NCI-H2171 (cell line): ENCODE results near the gene CSNK1D.
A peak's percentile ranks its signal among the peaks of the same experiment; 100 is the strongest.

Source experiments
- DNase-seq: peaks from one replicate; lab custom pipeline; 2025; lab: John Stamatoyannopoulos, UW

Gene CSNK1D

DNA sequence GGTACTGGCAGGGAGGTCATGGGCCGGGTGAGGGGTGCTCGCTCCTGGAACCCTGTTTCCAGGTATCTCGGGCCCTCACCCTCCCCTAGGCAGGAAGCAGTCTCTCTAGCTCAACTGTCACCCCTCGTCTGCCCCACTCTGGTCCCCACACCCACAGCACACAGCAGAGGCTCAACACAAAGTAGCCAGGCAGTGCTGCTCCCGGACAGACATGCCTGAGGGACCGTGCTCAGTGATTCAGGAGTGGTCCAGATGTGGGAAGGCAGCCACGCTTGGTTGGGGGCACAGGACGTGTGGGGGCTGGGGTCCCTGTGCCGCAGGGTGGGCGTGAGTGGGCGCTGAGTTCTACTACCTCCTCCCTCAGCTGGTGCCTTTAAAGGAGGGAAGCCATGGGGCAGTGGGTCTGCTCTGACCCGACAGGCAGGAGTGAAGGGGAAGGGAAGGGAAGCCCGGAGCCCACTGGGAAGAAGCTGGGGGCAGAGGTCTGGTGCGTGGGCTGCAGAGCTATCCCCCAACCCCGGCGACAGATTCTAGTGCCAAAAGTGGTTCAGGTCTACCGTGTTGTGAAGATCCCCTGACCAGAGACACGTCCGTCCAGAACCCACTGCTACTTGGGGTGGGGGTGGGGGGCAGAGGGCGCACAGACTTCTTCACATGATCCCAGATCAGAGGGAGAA is 32.9 kb downstream of the CSNK1D start:
- DNase-seq, result no peak

DNA sequence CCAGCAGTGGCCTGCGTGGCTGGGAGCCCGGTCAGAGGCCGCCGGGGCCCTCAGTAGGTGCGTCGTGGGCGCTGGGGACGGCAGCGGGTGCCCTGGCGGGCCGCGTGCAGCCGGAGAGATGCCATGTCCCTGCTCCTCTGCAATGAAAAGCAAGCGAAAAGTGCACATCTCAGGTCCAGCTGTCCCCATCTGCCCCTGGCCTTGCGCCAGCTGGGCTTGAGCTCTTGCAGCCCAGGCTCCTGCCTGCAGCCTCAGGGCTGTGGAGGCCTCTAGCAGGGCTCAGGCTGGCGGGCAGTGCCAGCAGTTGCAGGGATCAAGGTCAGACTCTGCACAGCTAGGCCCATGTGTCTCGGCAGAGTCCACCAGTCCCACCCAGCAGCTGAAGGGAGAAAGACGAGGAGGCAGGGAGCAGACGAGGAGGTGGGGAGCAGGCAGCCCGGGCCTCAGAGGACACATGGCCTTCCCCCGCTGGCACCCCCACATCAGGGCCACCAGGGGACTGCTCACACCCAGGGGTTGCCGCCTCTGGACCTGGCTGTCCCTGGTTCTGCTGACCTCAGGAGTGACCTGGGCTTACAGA is 33.5 kb downstream of the CSNK1D start:
- DNase-seq, result no peak

- DNase-seq, result no peak
Observed at GRCh38 chr17:82239401-82239925, 34.0 kb downstream of the CSNK1D start.

DNA sequence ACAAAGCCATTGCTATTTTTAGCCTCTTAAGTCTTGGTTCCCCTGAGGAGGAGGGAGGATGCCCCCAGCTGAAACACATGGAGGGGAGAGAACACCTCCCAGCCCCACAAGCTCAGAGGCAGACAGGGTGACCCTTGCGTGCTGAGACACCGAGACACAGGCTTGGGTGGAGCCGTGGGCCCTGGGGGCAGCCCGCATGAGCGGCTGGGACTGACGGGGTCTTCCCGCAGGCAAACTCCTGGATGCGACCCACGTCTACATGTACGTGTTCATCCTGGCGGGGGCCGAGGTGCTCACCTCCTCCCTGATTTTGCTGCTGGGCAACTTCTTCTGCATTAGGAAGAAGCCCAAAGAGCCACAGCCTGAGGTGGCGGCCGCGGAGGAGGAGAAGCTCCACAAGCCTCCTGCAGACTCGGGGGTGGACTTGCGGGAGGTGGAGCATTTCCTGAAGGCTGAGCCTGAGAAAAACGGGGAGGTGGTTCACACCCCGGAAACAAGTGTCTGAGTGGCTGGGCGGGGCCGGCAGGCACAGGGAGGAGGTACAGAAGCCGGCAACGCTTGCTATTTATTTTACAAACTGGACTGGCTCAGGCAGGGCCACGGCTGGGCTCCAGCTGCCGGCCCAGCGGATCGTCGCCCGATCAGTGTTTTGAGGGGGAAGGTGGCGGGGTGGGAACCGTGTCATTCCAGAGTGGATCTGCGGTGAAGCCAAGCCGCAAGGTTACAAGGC is 34.9 kb downstream of the CSNK1D start:
- DNase-seq, result no peak

DNA sequence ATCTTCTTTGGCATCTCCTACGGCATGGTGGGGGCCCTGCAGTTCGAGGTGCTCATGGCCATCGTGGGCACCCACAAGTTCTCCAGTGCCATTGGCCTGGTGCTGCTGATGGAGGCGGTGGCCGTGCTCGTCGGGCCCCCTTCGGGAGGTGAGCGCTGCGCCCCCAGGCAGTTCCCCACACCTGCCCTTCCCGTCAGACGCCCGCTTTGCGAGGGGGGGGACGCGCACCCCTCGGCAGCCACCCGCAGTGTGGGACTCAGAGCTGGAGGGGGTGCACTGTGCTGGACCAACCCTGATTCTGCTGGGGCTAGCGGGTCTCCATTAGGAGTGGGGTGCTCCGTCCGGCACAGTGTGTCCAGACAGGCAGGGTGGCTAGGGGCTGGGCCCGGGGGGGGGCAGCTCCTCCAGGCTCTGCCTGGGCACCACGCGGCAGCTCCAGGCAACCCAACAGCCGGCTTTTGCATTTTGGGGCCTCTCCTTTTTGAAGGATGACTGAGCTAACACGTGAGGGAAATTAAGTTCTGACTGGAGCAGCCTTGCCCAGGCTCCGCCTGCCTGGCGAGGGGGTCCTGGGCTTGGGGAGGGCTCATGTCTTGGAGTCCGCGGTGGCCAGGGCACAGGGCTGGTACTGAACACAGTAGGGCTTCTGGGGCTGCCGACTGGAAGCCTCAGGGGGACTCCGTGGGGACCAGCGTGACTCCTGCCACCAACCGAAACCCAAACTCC is 35.6 kb downstream of the CSNK1D start:
- DNase-seq, result no peak

DNA sequence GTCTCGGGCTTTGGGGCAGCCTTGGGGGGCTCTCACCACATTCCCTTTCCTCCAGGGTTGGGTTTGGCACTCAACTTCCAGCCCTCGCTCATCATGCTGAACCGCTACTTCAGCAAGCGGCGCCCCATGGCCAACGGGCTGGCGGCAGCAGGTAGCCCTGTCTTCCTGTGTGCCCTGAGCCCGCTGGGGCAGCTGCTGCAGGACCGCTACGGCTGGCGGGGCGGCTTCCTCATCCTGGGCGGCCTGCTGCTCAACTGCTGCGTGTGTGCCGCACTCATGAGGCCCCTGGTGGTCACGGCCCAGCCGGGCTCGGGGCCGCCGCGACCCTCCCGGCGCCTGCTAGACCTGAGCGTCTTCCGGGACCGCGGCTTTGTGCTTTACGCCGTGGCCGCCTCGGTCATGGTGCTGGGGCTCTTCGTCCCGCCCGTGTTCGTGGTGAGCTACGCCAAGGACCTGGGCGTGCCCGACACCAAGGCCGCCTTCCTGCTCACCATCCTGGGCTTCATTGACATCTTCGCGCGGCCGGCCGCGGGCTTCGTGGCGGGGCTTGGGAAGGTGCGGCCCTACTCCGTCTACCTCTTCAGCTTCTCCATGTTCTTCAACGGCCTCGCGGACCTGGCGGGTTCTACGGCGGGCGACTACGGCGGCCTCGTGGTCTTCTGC is 36.3 kb downstream of the CSNK1D start:
- no peak for DNase-seq

- peak; percentile 50 for DNase-seq
Observed at GRCh38 chr17:82236142-82236971, 37.1 kb downstream of the CSNK1D start.

GRCh38 chr17:82235775-82236141 is 37.7 kb downstream of the CSNK1D start:
- no peak for DNase-seq

- DNase-seq, result no peak
Observed at GRCh38 chr17:82235056-82235774, 38.3 kb downstream of the CSNK1D start.

GRCh38 chr17:82234211-82235055 is 39.1 kb downstream of the CSNK1D start:
- no peak for DNase-seq

- no peak for DNase-seq
Observed at GRCh38 chr17:82232876-82233785, 40.4 kb downstream of the CSNK1D start.

GRCh38 chr17:82232322-82232820 is 41.1 kb downstream of the CSNK1D start:
- DNase-seq, result no peak

DNA sequence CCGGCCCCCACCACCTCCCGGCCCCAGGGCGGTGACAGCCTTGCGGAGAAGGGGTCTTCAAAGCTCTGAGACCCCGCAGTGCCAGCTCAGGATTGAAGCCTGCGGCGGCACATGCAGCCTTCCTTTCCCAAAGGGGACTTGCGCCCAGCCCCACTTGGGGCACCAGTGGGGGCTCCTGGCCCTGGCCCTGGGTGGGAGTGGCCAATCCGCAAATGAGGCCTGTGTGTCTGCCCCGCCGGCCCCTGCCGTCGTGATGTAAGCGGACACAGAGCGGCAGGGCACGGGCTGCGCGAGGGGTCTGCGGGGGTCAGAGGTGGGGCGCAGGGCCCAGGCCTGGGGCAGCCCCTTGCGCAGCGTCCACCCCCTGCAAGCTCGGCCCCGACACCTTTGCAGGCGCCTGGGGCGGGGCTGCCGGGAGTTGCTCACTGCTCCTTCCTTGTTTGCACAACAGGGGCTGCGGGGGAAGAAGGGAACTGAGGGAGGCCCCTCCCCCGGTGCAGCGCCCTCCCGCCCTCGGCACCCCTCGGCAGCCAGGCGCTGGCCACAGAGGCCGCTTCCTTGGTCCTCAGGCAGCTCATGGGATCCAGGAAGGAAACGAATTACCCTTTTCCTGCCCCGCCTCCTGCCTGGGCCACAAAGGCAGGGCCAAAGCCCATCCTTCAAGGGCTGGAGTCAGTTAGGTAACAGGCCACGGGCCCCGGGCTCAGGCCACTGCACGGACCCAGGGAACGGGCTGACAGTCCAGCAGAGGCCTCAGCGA is 41.8 kb downstream of the CSNK1D start:
- DNase-seq, result no peak

- DNase-seq, result no peak
Observed at GRCh38 chr17:82231312-82231561, 42.3 kb downstream of the CSNK1D start.

- no peak for DNase-seq
Observed at GRCh38 chr17:82230609-82231311, 42.7 kb downstream of the CSNK1D start.

- no peak for DNase-seq
Observed at GRCh38 chr17:82229698-82230608, 43.5 kb downstream of the CSNK1D start.
